K562 (cell line): Measurements from ENCODE around the gene CCDC178.

Source experiments
- ARNT ChIP-seq, 2 experiments: fragments of 450-650 bp; IDR thresholded peaks; 2 replicates each; pipeline ENCODE4 v1.6.1; 2016; ENCODE audit warnings: mild to moderate bottlenecking in 1 of 2
- GABPA ChIP-seq: fragments of 200-800 bp; sonication (Bioruptor generic); conservative IDR thresholded peaks from 2 replicates; pipeline ENCODE4 v1.6.1; 2016; ENCODE audit warnings: low read depth, missing genetic modification characterization, missing compliant biosample characterization
- MED1 ChIP-seq: sonication (generic); formaldehyde crosslinking; IDR thresholded peaks from 2 replicates; pipeline ENCODE4 v1.8.1; 2023; ENCODE audit warnings: missing genetic modification reagents, borderline replicate concordance
- NFIX ChIP-seq: fragments of 250-450 bp; sonication (Bioruptor Pico); IDR thresholded peaks from 2 replicates; pipeline ENCODE4 v1.4.0; 2020; ENCODE audit warnings: low read depth, mild to moderate bottlenecking, moderate library complexity
- RAD21 ChIP-seq, 2 experiments: fragments of 250-450 bp in 1 of 2; fragments of 450-650 bp in 1 of 2; sonication (Bioruptor Pico) in 1 of 2; formaldehyde crosslinking in 1 of 2; IDR thresholded peaks in 1 of 2; conservative IDR thresholded peaks in 1 of 2; 2 replicates each; pipeline versions ENCODE4 v1.4.0 to v1.8.0; 2020 to 2022; ENCODE audit warnings: mild to moderate bottlenecking in 2 of 2, moderate library complexity in 1 of 2
- USF2 ChIP-seq: sonication (generic); formaldehyde crosslinking; IDR thresholded peaks from 2 replicates; pipeline ENCODE4 v1.5.0; 2020; ENCODE audit warnings: missing genetic modification reagents
- ZC3H11A ChIP-seq: IDR thresholded peaks from 2 replicates; pipeline ENCODE4 v1.6.1; 2012; ENCODE audit warnings: low read depth, low read length, improper control_type of control experiment
- ZNF76 ChIP-seq: fragments of 250-450 bp; sonication (Bioruptor Pico); IDR thresholded peaks from 2 replicates; pipeline ENCODE4 v1.4.0; 2020; ENCODE audit warnings: mild to moderate bottlenecking, moderate library complexity, borderline replicate concordance

GRCh38 chr18:33270297-33270696 is 170.2 kb downstream of the CCDC178 start:
- TF ChIP-seq ARNT (IDR thresholded peaks at IDR 0.05) (no peak), ZC3H11A (no peak), USF2 (no peak), GABPA (tag) (no peak), ZNF76 (CRISPR knock-in tag) (no peak), NFIX (CRISPR knock-in tag) (no peak), MED1 (CRISPR knock-in tag) (no peak), RAD21 (CRISPR knock-in tag; conservative IDR thresholded peaks at IDR 0.05 in 1 of 2, IDR thresholded peaks at IDR 0.05 in 1 of 2) (no peak)
